Endothelial cell of umbilical vein (primary cell): ENCODE results near the gene HERPUD1. TPM values are rescaled to one million over a fixed set of nuclear protein-coding genes. Genes with fewer than 3 reads are reported as not detected.

Experiments used
- BruUV-seq: library from RNA; stranded (reverse); fragments of 400-500 nt; replicated peaks from 2 replicates; lab custom pipeline; 2021; lab: Mats Ljungman, UMichigan
- CTCF ChIA-PET: fragments of 300-600, 350-600 bp; sonication (Branson Sonifier 250); formaldehyde crosslinking; loops from one replicate; lab custom pipeline; 2021; ENCODE audit warnings: antibody characterized with exemption, inconsistent platforms; lab: Charles Lee
- POLR2A ChIA-PET: fragments of 300-600, 350-600 bp; sonication (Branson Sonifier 250); formaldehyde crosslinking; loops from one replicate; lab custom pipeline; 2021; ENCODE audit warnings: antibody characterized with exemption, inconsistent platforms; lab: Charles Lee
- DNase-seq: peaks from one replicate; pipeline ENCODE4 v3.0.0-alpha.2; 2011; ENCODE audit warnings: low read depth, low spot score
- FAIRE-seq: peaks from 2 replicates; lab custom pipeline; 2011; peaks lifted over from hg19 to GRCh38; lab: Jason Lieb, UNC
- H2AFZ ChIP-seq: 2 replicates; pipeline ENCODE4 v1.6.0; 2012; ENCODE audit warnings: low read depth, low read length, control low read depth, inconsistent platforms
- H3K27ac ChIP-seq: 2 replicates; pipeline ENCODE4 v1.5.1; 2011; ENCODE audit warnings: low read depth, mild to moderate bottlenecking, control low read depth, low read length, moderate library complexity; ENCODE audit not compliant: insufficient read depth
- H3K27me3 ChIP-seq, 2 experiments: 2 replicates each; pipeline versions ENCODE4 v1.6.0 to v1.6.1; 2011; ENCODE audit warnings: low read length in 2 of 2, mixed read lengths in 1 of 2; ENCODE audit not compliant: control insufficient read depth in 2 of 2, insufficient read depth in 2 of 2
- H3K36me3 ChIP-seq, 2 experiments: 2 replicates in 1 of 2; 3 replicates in 1 of 2; pipeline ENCODE4 v1.5.1; 2011; ENCODE audit warnings: low read length in 2 of 2, mild to moderate bottlenecking in 1 of 2, moderate library complexity in 1 of 2; ENCODE audit not compliant: control insufficient read depth in 2 of 2, insufficient read depth in 2 of 2; ENCODE audit errors: extremely low read depth in 1 of 2
- H3K4me1 ChIP-seq: 3 replicates; pipeline ENCODE4 v1.5.1; 2011; ENCODE audit warnings: mild to moderate bottlenecking, low read length; ENCODE audit not compliant: control insufficient read depth, insufficient read depth; ENCODE audit errors: extremely low read depth
- H3K4me2 ChIP-seq: 2 replicates; pipeline ENCODE4 v1.6.1; 2011; ENCODE audit warnings: low read length, control low read depth, mixed read lengths; ENCODE audit not compliant: insufficient read depth
- H3K4me3 ChIP-seq, 3 experiments: fragments of 200-600 bp in 1 of 3; sonication (generic), shearing (Covaris generic) in 1 of 3; replicated peaks in 1 of 3; 2 replicates each; pipeline ENCODE4 v1.5.1; 2011 to 2016; ENCODE audit warnings: control low read depth in 3 of 3, low read length in 3 of 3, mild to moderate bottlenecking in 2 of 3, inconsistent platforms in 1 of 3, low read depth in 1 of 3, moderate library complexity in 1 of 3; ENCODE audit not compliant: insufficient read depth in 1 of 3
- H3K79me2 ChIP-seq: 2 replicates; pipeline ENCODE4 v1.6.0; 2012; ENCODE audit warnings: low read length, inconsistent platforms; ENCODE audit not compliant: control insufficient read depth, insufficient read depth
- H3K9ac ChIP-seq: replicated peaks from 2 replicates; pipeline ENCODE3; 2011; ENCODE audit warnings: low read length, control low read depth; ENCODE audit not compliant: insufficient read depth; ENCODE audit errors: extremely low read depth
- H3K9me1 ChIP-seq: replicated peaks from 3 replicates; pipeline ENCODE4 v1.6.0; 2011; ENCODE audit warnings: mild to moderate bottlenecking, low read length; ENCODE audit not compliant: control insufficient read depth, insufficient read depth; ENCODE audit errors: extremely low read depth
- H3K9me3 ChIP-seq: replicated peaks from 2 replicates; pipeline ENCODE4 v1.5.1; 2012; ENCODE audit warnings: low read length, inconsistent platforms; ENCODE audit not compliant: control insufficient read depth, insufficient read depth
- H4K20me1 ChIP-seq: replicated peaks from 2 replicates; pipeline ENCODE3; 2011; ENCODE audit warnings: mild to moderate bottlenecking, low read length; ENCODE audit not compliant: control insufficient read depth, insufficient read depth; ENCODE audit errors: extremely low read depth
- EZH2 ChIP-seq: IDR thresholded peaks from 2 replicates; pipeline ENCODE4 v1.6.1; 2012; ENCODE audit warnings: borderline replicate concordance, low read depth, mild to moderate bottlenecking, moderate library complexity, low read length, inconsistent platforms; ENCODE audit not compliant: severe bottlenecking
- FOS ChIP-seq: IDR thresholded peaks from 2 replicates; pipeline ENCODE4 v1.6.1; 2011; ENCODE audit warnings: mild to moderate bottlenecking, low read length, moderate library complexity, borderline replicate concordance; ENCODE audit not compliant: insufficient read depth
- GATA2 ChIP-seq: IDR thresholded peaks from 2 replicates; pipeline ENCODE4 v1.7.0; 2011; ENCODE audit warnings: low read depth, mild to moderate bottlenecking, moderate library complexity, mixed read lengths, low read length; ENCODE audit not compliant: insufficient read length, insufficient read depth
- JUN ChIP-seq: IDR thresholded peaks from 2 replicates; pipeline ENCODE4 v1.6.1; 2011; ENCODE audit warnings: borderline replicate concordance, low read depth; ENCODE audit not compliant: insufficient read length, insufficient read depth
- MYC ChIP-seq: IDR thresholded peaks from one replicate; pipeline ENCODE4 v1.6.1; 2011; ENCODE audit warnings: mild to moderate bottlenecking, low read depth, low read length
- POLR2A ChIP-seq: IDR thresholded peaks from 2 replicates; pipeline ENCODE4 v1.6.1; 2012; ENCODE audit warnings: low read depth, mild to moderate bottlenecking, control low read depth, low read length
- POLR2AphosphoS5 ChIP-seq: IDR thresholded peaks from 2 replicates; pipeline ENCODE4 v1.6.1; 2012; ENCODE audit warnings: low read depth, mild to moderate bottlenecking, control low read depth, low read length, moderate library complexity; ENCODE audit not compliant: insufficient read depth
- dilution Hi-C: fragments of 300-500 bp; cut with MboI; formaldehyde crosslinking; loops from one replicate; pipeline ENCODE4 v1.15.0; 2019; ENCODE audit warnings: low sequenced_read_pairs; ENCODE audit not compliant: extremely low pct_ligation_motif_present
- intact Hi-C: fragments of 100-400 bp; cut with micrococcal nuclease; formaldehyde crosslinking; loops from one replicate; pipeline ENCODE4 v1.10.0; 2022
- polyA plus RNA-seq, 4 experiments: library from polyadenylated mRNA; depleted of rRNA in 3 of 4; stranded (reverse) in 3 of 4; unstranded in 1 of 4; fragments of >200 nt; gene quantifications; 2 replicates each; pipeline versions ENCODE4 v1.2.1 to v1.2.3, GENCODE V29; 2011 to 2012; ENCODE audit warnings: missing spikeins in 1 of 4
- total RNA-seq: library from RNA; stranded (reverse); gene quantifications from 2 replicates; pipeline ENCODE4 v1.2.3, GENCODE V29; 2021
- TF ChIP-seq, protein P1 (sequence below), 2 donors: IDR thresholded peaks; 1 replicate in 1 of 2; 2 replicates in 1 of 2; pipeline ENCODE4 v1.5.1; 2011; ENCODE audit warnings: low read length in 2 of 2, mild to moderate bottlenecking in 2 of 2, moderate library complexity in 2 of 2, control low read depth in 1 of 2, inconsistent platforms in 1 of 2, low read depth in 1 of 2; ENCODE audit not compliant: insufficient read depth in 1 of 2; ENCODE audit errors: extremely low read depth in 1 of 2
- TF ChIP-seq, protein P2 (sequence below): IDR thresholded peaks from 2 replicates; pipeline ENCODE4 v1.6.1; 2011; ENCODE audit not compliant: insufficient read depth, insufficient read length

HERPUD1 gene
- total and polyA plus RNA-seq, 2 donors (not counting 3 experiments of a cell fraction or from before 2014, with no cell fraction given), result 107 to 109 TPM

DNA sequence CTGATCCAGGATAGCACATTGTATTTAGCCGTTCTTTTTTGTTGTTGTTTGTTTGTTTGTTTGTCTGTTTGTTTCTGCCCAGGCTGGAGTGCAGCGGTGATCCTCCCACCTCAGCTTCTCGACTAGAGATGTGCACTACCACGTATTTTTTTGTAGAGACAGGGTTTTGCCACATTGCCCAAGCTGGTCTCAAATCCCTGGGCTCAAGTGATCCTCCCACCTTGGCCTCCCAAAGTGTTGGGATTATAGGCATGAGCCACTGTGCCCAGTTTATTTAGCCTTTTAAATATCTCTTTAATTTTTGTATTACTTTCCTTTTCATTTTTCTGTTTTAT lies 48.2 kb downstream of the HERPUD1 start:
- no peak overlapping the region for H2AFZ ChIP-seq
- no peaks in the 10 kb centered on the region for H3K79me2 ChIP-seq
- no peaks in the 10 kb centered on the region for H3K4me1 ChIP-seq
- no peak overlapping the region for H3K4me2 ChIP-seq
- H3K9me3 ChIP-seq, result no peaks in the 10 kb centered on the region
- no peak overlapping the region for H3K4me3 ChIP-seq
- H3K36me3 ChIP-seq, result no peaks in the 10 kb centered on the region
- no peaks in the 10 kb centered on the region for H4K20me1 ChIP-seq
- no peak overlapping the region for H3K9ac ChIP-seq
- dilution Hi-C loops (no loop called here), intact Hi-C loops (no loop called here)
- CTCF ChIA-PET, result interaction anchor here (0.8 kb wide), 1 partner anchor 15 kb away, joined by 3 read pairs; no protein-coding TSS in a partner anchor
- no peaks in the 10 kb centered on the region for H3K9me1 ChIP-seq
- H3K27ac ChIP-seq, result no peak overlapping the region
- no peaks in the 10 kb centered on the region for H3K27me3 ChIP-seq
- BruUV-seq, result no TSS peak
- no peak for DNase-seq
- POLR2A ChIA-PET, result no interaction called here
- FAIRE-seq, result no peak
- TF ChIP-seq, protein P1, sequence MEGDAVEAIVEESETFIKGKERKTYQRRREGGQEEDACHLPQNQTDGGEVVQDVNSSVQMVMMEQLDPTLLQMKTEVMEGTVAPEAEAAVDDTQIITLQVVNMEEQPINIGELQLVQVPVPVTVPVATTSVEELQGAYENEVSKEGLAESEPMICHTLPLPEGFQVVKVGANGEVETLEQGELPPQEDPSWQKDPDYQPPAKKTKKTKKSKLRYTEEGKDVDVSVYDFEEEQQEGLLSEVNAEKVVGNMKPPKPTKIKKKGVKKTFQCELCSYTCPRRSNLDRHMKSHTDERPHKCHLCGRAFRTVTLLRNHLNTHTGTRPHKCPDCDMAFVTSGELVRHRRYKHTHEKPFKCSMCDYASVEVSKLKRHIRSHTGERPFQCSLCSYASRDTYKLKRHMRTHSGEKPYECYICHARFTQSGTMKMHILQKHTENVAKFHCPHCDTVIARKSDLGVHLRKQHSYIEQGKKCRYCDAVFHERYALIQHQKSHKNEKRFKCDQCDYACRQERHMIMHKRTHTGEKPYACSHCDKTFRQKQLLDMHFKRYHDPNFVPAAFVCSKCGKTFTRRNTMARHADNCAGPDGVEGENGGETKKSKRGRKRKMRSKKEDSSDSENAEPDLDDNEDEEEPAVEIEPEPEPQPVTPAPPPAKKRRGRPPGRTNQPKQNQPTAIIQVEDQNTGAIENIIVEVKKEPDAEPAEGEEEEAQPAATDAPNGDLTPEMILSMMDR (IDR thresholded peaks at IDR 0.05; ENCODE audit: extremely low read depth in 1 of 2, insufficient read depth in 1 of 2, low read depth in 1 of 2, low read length in 2 of 2), result no peak

DNA sequence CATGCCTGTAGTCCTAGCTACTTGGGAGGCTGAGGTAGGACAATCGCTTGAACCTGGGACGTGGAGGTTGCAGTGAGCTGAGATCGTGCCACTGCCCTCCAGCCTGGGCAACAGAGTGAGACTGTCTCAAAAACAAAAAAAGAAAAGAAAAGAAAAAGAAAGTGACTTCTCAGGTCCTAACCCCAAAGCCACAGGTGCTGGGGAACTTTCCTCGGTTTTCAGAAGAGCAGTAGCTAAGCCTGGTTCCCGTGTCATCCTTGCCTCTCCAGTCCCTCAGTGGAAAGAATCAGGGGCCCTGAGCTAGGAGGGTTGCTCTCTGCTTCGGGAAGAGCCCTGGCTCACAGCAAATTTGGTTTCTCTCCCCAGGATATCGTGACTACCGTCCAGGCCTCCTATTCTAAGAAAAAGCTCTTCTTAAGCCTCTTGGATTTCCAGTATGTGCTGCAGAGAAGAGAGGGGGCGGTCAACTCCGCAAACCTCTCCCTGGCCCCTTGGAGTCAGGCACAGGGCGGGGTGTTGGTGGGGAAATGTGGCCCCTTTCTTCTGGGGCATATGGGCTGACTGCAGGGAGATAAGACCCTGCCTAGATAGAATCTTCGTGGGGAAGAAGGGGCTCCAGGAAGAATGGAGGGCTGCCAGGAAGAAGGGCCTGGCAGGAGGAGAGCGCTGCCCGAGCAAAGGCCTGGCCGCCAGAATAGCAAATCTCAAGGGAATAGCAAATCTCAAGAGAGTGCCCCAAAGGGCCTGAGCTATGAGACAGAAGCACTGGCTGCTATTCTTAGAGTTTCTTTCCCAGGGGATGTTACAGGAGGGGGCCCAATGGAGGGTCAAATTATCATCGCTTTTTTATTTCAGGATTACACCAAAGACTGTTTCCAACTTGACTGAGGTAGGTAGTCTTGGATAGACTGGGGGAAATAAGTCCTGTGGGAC lies 49.1 kb downstream of the HERPUD1 start:
- Histone ChIP-seq H2AFZ (no peak overlapping the region), H3K9me1 (no peaks in the 10 kb centered on the region), H3K9ac (no peak overlapping the region), H3K36me3 (no peaks in the 10 kb centered on the region), H3K4me2 (no peak overlapping the region), H3K9me3 (no peaks in the 10 kb centered on the region), H3K27me3 (no peaks in the 10 kb centered on the region), H4K20me1 (no peaks in the 10 kb centered on the region), H3K27ac (no peak overlapping the region), H3K79me2 (no peaks in the 10 kb centered on the region), H3K4me3 (no peak overlapping the region), H3K4me1 (peaks cover 2% of the 10 kb centered on the region)
- DNase-seq (no peak), FAIRE-seq (no peak)
- ChIA-PET POLR2A (no interaction called here), CTCF (interaction anchor here (0.8 to 0.9 kb wide), 2 partner anchors 8 to 16 kb away, joined by 3 read pairs; partner anchors contain the start of gene NLRC5)
- dilution Hi-C loops, result no loop called here
- intact Hi-C loops, result no loop called here
- BruUV-seq, result no TSS peak
- TF ChIP-seq EZH2 (no peak), JUN (no peak), POLR2A (no peak), GATA2 (no peak), MYC (no peak), FOS (no peak), POLR2AphosphoS5 (no peak)
- TF ChIP-seq, protein P1 (IDR thresholded peaks at IDR 0.05; ENCODE audit: extremely low read depth in 1 of 2, insufficient read depth in 1 of 2, low read depth in 1 of 2, low read length in 2 of 2), result no peak
- TF ChIP-seq, protein P2, sequence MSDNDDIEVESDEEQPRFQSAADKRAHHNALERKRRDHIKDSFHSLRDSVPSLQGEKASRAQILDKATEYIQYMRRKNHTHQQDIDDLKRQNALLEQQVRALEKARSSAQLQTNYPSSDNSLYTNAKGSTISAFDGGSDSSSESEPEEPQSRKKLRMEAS, result no peak
